HG02981 (cell line): ENCODE results near the gene KMT2C.

Experiments used
- ATAC-seq: cut with Tn5 transposase; IDR thresholded peaks from one replicate; pipeline ENCODE4 v1.9.1; 2021; ENCODE audit warnings: mild to moderate bottlenecking, moderate library complexity; ENCODE audit not compliant: unreplicated experiment

The KMT2C gene

GRCh38 chr7:152120210-152120609, 315.6 kb downstream of the KMT2C start:
- no peak for ATAC-seq

- no peak for ATAC-seq
Measured at GRCh38 chr7:152117356-152117755, 318.4 kb downstream of the KMT2C start.

- no peak for ATAC-seq
Measured at GRCh38 chr7:152115021-152115718, 320.6 kb downstream of the KMT2C start.

DNA sequence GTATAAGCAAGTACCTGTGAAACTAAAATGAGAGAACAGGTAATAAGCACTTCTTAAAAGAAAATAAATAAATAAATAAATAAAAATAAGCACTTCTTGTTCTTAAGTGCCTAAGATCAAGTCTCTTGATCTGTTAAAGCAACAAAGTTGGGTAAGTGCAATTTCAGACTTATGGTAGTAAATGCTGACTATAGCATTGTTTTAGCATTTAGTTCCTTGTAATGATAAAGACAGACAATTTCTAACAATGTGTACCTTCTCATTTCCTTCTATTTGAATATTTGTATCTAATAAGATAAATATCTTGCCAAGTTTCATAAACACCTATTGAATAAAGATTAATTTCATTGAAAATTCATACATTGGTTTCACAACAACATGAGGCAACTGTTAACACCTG, 323.0 kb downstream of the KMT2C start:
- ATAC-seq, result no peak

- ATAC-seq, result no peak
Measured at GRCh38 chr7:152108359-152108758, 327.4 kb downstream of the KMT2C start.

DNA sequence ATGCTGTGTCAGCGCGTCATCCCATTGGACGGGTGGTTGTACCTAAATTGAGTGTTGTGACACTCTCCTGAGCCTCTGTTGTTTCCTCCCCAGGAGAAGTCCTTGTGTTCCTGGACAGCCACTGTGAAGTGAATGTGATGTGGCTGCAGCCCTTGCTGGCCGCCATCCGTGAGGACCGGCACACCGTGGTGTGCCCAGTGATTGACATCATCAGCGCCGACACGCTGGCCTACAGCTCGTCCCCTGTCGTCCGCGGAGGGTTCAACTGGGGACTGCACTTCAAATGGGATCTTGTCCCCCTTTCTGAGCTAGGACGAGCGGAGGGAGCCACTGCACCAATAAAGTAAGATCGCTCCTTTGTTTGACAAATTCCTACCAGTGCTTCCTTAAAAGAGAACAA, 327.9 kb downstream of the KMT2C start:
- ATAC-seq, result no peak

DNA sequence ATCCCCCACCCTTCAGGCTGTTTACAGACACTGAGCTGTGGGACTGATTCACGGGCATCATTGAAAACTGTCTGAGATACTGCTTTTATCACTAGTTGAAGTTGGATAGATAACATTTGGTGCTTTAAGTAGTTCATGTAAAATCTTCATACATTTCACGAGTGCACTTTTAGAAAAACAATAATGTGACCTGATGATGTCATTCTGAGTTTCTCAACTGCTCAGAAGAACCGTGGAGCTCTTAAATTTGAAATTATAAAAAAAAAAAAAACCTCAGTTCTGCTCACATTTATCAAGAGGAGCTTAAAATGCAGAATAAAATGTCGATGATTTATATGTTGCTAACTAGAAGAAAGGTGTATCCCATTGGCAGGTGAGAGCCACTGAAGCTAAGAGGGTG, 328.8 kb downstream of the KMT2C start:
- ATAC-seq, result no peak

- no peak for ATAC-seq
Measured at GRCh38 chr7:152105205-152105604, 330.6 kb downstream of the KMT2C start.

DNA sequence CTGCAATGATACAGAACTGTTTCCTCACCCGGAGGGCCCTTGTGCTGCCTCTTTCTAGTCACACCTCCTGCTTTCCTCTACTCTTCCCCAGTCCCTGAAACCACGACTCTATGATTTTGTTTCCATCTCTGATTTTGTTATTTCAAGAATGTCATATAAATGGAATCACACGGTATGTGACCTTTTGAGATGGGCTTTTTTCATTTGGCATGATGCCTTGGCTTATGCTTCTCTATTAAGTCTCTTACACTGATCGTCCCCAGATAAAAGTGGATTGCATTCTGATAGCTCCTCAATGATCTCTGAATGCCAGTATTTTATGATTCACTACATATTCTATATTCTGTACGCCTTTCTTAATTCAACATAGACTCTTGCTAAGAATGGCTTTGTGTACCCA, 332.1 kb downstream of the KMT2C start:
- ATAC-seq, result no peak

DNA sequence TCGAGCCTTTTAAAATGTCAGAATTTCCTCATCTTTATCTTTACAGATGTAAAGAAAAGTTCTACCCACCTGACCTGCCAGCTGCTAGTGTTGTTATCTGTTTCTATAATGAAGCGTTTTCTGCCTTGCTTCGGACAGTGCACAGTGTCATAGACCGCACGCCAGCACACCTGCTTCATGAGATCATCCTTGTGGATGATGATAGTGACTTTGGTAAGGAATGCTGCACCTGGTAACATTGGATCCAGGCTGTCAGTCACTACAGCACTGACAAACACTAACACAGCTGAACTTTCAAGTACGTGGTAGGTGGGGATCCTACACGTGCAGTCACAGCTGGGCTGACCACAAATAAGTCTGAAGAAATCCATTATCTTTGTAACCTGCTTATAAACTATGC, 332.7 kb downstream of the KMT2C start:
- no peak for ATAC-seq

DNA sequence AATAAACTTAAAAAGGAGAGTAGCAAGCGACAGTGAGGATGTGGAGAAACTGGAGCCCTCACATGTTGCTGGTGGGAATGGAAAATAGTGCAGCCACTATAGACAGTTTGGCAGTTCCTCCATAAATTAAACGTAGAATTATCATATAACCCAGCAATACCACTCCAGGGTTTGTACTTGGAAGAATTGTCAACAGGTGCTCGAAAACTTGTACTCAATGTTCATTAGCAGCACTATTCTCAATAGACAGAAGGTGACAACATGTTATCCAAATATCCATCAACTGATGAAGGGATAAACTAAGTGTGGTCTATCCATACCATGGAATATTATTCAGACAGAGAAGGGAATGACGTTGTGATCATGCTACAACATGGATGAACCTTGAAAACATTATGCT, 338.5 kb downstream of the KMT2C start:
- ATAC-seq, result no peak

- no peak for ATAC-seq
Measured at GRCh38 chr7:152095771-152096170, 340.0 kb downstream of the KMT2C start.

DNA sequence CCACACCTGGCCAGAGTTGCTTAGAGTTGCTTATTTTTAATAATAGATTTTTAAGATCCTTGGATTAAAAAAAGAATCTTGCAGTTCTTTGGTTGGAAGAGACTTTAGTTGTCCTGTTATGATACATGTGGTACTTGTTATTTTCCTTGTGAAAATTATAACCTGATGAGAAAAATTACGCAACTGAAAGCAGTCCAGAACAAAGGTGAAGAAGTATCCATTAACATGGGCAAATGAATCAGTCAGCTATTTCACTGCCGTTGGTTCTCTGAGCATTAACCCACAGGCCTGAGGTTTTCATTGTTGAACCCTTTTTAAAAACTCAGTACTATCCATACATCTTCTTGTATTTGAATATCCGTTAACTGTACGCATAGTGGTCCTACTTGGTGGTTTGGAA, 342.1 kb downstream of the KMT2C start:
- no peak for ATAC-seq

DNA sequence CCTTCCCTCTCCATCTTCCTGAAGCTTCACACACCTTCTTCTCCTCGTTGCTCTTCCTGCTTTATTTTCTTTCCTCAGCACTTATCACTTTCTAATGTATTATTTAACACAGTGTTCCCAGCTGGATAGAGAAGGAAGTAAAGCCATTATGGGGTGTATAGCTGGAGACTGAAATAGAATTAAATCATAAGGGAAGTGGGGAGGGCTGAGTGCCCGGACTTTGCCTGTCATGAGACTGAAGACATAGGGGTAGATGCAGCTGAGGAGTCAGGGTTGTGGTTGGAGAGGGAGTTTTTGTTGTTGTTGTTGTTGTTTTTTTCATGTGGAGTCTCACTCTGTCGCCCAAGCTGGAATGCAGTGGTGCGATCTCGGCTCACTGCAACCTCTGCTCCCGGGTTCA, 345.1 kb downstream of the KMT2C start:
- ATAC-seq, result no peak

- no peak for ATAC-seq
Measured at GRCh38 chr7:152089183-152089582, 346.6 kb downstream of the KMT2C start.

GRCh38 chr7:152086513-152086912, 349.3 kb downstream of the KMT2C start:
- no peak for ATAC-seq

GRCh38 chr7:152085131-152085530, 350.7 kb downstream of the KMT2C start:
- no peak for ATAC-seq
